Cardiac septum (tissue), 1 donor: Measurements from ENCODE around the gene EEIG2. TPM values are rescaled to one million over a fixed set of nuclear protein-coding genes. Genes with fewer than 3 reads are reported as not detected.
"Not testable (repeated sequence)": the region's sequence is repeated elsewhere in the genome, so short reads cannot be mapped to it uniquely, and the experiment has no call there.

Experiments used
- DNase-seq: peaks from one replicate; pipeline ENCODE4 v3.0.0-alpha.2; 2020; ENCODE audit warnings: low spot score
- intact Hi-C: fragments of 100-400 bp; cut with DNase I; formaldehyde crosslinking; loops from one replicate; pipeline ENCODE4 v1.14.0; 2022
- total RNA-seq: library from RNA; stranded (reverse); fragmentation: NEBNext Ultra II Directional; extraction: Animal tissue kit (Norgen Biotek cat#: 25700); gene quantifications from one replicate; pipeline ENCODE4 v1.2.1, GENCODE V29; 2021
- donor health status: DM: no; HTN: no; CAD: no.

The EEIG2 gene
- total RNA-seq, 1 donor from 2014 or later = 7.3 TPM

- intact Hi-C loops = no loop called here
- no peak for DNase-seq
Observed at GRCh38 chr1:108537976-108538375, 21.9 kb upstream of the EEIG2 start.

- intact Hi-C loops = no loop called here
- no peak for DNase-seq
Observed at GRCh38 chr1:108540977-108541376, 18.9 kb upstream of the EEIG2 start.

GRCh38 chr1:108541861-108542260, 18.0 kb upstream of the EEIG2 start:
- intact Hi-C loops = no loop called here
- DNase-seq = no peak

DNA sequence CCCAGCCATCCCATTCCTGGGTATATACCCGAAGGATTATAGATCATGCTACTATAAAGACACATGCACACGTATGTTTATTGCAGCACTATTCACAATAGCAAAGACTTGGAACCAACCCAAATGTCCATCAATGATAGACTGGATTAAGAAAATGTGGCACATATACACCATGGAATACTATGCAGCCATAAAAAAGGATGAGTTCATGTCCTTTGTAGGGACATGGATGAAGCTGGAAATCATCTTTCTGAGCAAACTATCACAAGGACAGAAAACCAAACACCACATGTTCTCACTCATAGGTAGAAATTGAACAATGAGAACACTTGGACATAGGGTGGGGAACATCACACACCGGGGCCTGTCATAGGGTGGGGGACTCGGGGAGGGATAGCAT, 12.4 kb upstream of the EEIG2 start:
- intact Hi-C loops, DNase-seq: not testable (repeated sequence)

DNA sequence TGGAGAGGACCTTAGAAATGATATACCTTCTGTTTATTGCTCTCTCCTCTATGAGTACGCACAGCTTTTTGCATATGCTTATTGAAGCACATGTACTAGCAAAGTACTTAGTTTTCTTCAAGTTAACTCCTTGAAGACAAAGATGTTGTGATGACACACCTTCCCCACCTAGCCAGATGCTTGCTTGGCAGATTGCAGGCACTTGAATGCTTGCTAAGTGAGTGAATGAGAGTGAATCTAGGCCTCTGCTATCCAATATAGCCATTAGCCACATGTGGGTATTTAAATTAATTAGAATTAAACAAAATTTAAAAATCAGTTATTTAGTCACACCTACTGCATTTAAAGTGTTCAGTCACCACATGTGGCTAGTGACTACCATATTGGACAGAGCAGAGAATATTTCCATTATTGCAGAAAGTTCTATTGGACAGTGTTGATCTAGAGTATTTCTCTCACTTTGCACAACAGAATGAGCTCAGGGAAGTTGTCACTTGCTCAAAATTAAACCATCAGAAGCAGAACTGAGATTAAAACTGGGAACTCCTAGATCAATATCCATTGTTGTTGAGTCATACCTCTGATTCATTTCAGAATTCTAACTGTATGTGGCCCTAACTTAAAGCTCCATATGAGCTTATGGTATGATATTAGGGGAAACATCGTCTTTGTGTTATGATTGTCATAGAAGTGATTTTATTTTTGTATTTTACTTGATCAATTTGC, 8.6 kb upstream of the EEIG2 start:
- no peak for DNase-seq
- intact Hi-C loops = no loop called here

DNA sequence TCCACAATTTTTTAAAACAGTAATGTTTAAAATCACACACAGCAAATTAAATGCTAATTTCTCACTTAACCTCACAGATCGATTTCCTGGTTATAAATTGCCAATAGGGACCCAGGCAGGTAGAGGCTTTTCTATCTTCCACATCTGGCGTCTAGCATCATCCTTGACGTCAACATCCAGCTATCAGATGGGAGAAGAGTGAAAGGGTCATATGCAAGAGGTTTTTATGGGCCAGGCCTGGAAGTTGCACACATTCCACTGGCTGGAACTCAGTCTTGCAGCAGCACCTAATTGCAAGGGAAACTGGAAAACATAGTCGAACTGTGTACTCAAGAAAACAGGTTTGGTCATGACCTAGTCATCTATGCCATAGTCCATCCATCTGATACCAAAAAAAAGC, 6.0 kb upstream of the EEIG2 start:
- no peak for DNase-seq
- intact Hi-C loops = no loop called here

DNA sequence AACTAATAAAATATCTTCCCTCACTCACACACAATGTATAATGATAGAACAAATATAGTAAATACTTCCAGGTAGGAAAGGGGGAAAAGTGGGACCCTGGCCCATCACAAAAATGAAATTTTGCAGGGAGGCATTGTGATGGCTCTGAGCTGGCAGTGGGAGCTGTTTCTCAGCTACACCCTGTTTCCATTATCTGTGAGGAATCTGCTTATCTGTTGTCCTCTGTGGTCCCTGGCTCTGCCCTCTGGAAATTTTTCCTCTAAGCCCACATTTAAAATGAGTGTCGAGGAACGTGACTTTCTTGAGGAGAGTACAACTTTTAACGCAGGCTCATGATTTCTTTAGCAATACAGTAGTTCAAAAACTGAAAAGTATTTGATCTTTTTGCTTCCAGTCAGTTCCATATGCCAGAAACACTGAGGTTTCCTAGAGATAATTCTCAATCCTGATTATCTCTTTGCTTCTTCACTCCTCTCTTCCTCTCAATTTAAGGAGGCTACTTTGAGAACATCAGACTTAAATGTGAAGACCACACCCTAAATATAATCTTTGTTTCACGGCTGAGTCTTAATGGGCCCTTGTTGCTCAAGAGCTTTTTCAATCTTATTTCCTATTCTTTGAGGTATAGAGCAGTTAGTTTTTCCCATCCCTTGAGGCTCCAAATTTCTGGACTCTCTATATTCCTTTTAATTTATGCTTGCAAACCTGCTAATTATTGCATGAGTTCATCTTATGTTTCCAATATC, 5.0 kb upstream of the EEIG2 start:
- intact Hi-C loops = loop anchor here (5.0 kb wide), 2 partner anchors 37 to 92 kb away; no protein-coding TSS in a partner anchor
- no peak for DNase-seq

- DNase-seq = no peak
- intact Hi-C loops = loop anchor here (5.0 kb wide), 2 partner anchors 36 to 91 kb away; no protein-coding TSS in a partner anchor
Observed at GRCh38 chr1:108556066-108556465, 3.8 kb upstream of the EEIG2 start.

DNA sequence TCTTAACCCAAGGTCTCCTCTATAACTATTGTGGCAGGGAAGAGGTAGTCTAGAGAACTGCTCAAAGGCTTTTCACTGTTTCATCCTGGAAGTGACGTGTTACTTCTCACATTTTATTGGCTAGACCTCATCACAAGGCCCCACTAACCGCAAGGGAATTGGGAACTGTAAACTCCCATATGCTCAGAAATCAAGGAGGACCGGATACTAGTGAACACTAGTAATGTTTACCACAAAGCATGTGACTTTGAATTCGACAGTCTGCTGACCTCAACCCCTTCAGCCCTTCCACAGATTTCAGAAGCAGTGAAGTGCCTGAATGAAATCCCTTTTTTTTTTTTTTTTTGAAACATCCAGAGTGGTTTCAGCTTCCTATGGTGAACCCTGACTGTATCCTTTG, 3.4 kb upstream of the EEIG2 start:
- intact Hi-C loops = loop anchor here (5.0 kb wide), 2 partner anchors 36 to 91 kb away; no protein-coding TSS in a partner anchor
- DNase-seq = no peak

DNA sequence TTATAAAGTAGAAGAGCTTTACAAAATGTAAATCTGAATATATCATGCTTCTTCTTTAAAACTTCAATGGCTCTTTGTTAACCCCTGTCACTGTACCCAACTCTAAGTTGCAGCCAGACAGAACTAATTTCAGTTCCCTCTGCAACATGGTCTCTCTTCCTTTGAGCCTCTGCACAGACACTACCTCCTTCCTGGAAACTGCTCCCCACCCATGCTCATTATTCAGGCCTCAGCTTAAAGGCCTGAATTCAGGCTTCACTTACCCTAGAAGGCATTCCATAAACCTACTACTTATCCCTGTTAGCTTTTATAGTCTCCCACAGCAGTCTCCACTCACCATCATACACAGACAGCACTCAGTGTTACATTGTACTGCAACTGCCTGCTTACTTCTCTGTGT, 2.6 kb upstream of the EEIG2 start:
- intact Hi-C loops = loop anchor here (5.0 kb wide), 2 partner anchors 35 to 90 kb away; no protein-coding TSS in a partner anchor
- no peak for DNase-seq

DNA sequence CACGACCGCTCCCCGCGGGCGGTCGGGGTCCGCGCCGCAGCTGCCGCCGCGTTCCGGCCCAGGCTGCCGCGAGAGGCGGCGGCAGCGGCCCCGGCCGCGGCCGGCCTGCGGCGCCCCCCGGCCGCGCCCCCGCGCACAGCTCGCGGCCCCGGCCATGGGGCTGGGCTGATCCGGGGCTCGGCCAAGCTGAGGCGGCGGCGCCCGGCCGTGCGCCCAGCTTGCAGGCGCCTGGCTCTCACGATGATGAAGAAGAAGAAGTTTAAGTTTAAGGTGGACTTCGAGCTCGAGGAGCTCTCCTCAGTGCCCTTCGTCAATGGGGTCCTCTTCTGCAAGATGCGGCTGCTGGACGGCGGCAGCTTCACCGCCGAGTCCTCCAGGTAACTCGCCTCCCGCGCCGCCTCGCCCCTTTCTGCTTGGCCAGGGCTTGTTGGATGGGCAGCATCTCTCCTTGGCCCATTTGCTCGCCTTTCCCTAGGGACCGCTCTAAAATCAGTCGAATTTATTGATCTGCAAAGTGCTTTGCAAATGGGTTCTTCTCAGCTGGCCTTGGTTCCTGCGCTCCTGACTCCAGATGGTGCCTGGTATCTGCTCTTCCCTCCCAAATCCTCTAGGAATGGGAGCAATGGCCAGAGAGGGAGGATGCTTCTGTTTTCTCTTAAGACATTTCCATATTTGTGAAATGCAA, 431 bp downstream of the EEIG2 start:
- intact Hi-C loops = loop anchor here (5.0 kb wide), 1 partner anchor 48 kb away; no protein-coding TSS in a partner anchor
- no peak for DNase-seq

DNA sequence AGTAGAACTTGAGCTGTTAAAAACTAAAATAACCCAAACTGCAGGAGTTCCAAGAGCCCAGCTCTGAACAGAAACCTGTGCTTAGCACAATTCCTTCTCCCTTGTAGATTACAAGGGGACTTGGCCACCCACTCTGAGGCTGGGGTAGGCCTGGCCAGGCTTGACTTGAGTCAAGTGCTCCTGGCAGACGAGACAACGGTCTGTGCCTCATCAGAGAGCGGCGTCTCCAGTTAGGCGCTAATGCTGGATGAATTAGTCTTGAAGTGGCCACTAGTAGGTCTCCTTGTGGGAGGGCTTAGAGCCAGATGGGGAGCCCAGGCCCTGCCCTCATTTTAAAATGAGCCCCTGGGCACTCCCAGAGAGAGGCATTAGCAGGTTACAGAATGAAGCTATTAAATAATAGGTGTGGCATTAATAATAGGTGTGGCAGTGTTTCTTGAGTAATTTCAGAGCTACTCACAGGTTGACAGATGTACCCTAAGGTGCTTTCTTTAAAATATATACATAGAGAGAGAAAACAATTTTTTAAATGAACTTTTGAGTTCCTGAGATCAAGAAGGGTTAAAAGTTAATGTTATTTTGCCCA, 1.1 kb downstream of the EEIG2 start:
- intact Hi-C loops = loop anchor here (5.0 kb wide), 1 partner anchor 49 kb away; no protein-coding TSS in a partner anchor
- DNase-seq = peak; percentile 77

GRCh38 chr1:108561689-108562326, 1.9 kb downstream of the EEIG2 start:
- intact Hi-C loops = loop anchor here (5.0 kb wide), 1 partner anchor 50 kb away; no protein-coding TSS in a partner anchor
- peak; percentile 87 for DNase-seq

DNA sequence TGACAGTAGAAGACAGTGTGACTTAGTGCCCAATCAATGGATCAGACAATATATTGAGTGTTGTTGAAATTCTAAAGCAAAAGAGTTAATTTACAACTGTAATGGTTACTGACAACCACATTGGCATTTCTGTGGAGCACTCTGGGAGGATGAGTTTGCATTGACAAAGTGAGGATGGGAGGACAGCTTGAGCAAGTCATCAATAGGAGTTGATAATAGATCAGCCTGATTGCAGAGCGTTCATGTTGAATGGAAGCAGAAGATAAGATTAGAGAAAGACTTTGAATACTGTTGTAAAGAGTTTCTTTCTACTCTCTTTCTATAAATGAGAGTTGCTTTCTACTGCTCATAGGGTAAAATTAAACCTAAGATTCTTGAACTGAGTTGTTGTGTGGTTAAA, 3.9 kb downstream of the EEIG2 start:
- no peak for DNase-seq
- intact Hi-C loops = loop anchor here (5.0 kb wide), 1 partner anchor 52 kb away; no protein-coding TSS in a partner anchor

DNA sequence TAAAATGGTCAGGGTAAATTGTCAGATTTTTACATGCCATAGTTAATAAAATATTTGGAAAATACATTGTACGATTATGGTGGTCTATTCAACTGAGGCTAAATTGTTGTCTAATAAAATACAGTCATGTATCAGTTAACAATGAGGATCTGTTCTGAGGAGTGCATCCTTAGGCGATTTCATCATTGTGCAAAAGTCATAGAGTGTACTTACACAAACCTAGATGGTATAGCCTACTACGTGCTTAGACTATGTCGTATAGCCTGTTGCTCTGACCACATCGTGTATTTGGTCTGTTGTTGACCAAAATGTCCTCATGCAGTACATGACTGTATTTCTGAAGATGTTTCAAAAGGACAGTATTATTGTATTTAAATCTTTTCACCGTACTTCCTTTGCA, 5.2 kb downstream of the EEIG2 start:
- DNase-seq = no peak
- intact Hi-C loops = no loop called here

GRCh38 chr1:108565512-108565911, 5.6 kb downstream of the EEIG2 start:
- intact Hi-C loops = no loop called here
- no peak for DNase-seq

DNA sequence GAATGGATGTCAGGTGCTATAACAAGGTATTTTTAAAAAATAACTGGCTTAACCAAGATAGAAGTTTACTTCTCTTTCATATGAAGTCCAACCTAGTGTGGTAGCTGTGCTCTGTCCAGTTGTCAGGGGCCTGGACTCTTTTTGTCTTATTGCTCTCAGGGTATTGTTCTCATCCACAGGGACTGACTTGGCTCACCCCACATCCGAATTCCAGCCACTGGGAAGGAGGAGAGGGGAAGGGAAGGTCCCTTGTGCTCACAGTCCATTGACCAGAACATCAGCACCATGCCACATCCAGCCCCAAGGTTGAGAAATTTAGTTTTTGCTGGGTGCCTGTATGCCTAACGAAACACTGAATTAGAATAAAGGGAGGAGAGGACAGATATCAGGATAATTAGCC, 8.7 kb downstream of the EEIG2 start:
- intact Hi-C loops = no loop called here
- no peak for DNase-seq

DNA sequence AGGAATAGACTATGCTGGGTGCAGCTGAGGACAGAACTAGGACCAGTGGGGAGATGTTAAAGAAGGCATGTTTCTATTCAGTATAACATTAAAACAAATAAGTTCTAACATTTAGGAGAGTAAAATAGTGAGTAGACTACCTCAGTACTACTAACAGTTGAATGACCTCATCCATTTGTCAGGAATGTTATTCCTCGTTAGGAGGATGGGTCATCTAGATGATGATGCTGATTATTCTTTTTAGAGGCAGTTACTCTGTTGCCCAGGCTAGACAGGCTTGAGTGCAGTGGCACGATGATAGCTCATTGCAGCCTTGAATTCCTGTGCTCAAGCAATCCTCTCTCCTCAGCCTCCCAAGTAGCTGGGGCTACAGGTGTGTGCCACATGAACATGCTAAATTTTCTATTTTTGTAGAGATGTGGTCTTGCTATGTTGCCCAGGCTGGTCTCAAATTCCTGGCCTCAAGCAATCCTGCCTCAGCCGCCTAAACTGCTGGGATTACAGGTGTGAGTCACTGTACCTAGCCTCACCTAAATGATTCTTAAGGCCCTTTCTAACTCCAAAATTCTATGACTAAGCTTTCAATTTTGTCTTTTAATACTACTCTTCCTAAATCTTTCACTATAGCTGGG, 9.3 kb downstream of the EEIG2 start:
- DNase-seq = no peak
- intact Hi-C loops = no loop called here

DNA sequence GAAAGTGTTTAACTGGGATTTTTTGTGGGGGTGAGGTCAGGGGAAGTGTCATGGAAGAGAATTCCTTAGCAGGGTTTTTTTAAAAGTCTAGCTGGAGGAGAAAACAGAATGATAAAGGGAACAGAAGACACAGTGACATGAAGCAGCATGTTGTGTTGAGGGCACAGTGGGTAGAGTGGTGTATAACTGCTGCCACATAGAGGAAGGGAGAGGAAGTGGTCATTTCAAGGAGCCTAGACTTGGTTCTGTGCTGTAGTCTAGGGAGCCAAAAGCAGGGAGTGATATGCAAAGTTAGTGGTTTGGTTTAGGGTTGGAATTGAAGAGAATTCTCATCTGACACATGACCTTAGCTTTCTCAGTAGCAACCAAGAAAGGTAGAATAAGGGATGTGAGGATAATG, 10.2 kb downstream of the EEIG2 start:
- no peak for DNase-seq
- intact Hi-C loops = no loop called here
